Gastrocnemius medialis (tissue), 4 donors: ENCODE measurements around the gene COMMD2.

Source experiments
- POLR2A ChIP-seq, 2 donors: fragments of 450-650 bp; IDR thresholded peaks; one replicate each; pipeline ENCODE4 v1.6.1; 2017; ENCODE audit warnings: antibody characterized with exemption in 2 of 2, mild to moderate bottlenecking in 2 of 2, moderate library complexity in 2 of 2
- TF ChIP-seq, protein P1 (sequence below), 5 experiments: fragments of 450-650 bp in 3 of 5; fragments of 200-600 bp in 2 of 5; sonication (generic) in 2 of 5; IDR thresholded peaks in 4 of 5; conservative IDR thresholded peaks in 1 of 5; 1 replicate in 4 of 5; 2 replicates in 1 of 5; pipeline ENCODE4 v1.5.1; 2016 to 2019; ENCODE audit warnings: antibody characterized with exemption in 5 of 5, mild to moderate bottlenecking in 3 of 5, moderate library complexity in 3 of 5

- TF ChIP-seq, protein P1, sequence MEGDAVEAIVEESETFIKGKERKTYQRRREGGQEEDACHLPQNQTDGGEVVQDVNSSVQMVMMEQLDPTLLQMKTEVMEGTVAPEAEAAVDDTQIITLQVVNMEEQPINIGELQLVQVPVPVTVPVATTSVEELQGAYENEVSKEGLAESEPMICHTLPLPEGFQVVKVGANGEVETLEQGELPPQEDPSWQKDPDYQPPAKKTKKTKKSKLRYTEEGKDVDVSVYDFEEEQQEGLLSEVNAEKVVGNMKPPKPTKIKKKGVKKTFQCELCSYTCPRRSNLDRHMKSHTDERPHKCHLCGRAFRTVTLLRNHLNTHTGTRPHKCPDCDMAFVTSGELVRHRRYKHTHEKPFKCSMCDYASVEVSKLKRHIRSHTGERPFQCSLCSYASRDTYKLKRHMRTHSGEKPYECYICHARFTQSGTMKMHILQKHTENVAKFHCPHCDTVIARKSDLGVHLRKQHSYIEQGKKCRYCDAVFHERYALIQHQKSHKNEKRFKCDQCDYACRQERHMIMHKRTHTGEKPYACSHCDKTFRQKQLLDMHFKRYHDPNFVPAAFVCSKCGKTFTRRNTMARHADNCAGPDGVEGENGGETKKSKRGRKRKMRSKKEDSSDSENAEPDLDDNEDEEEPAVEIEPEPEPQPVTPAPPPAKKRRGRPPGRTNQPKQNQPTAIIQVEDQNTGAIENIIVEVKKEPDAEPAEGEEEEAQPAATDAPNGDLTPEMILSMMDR (IDR thresholded peaks at IDR 0.05 in 4 of 5, conservative IDR thresholded peaks at IDR 0.05 in 1 of 5), result no peak
- TF ChIP-seq POLR2A (IDR thresholded peaks at IDR 0.05), result no peak
Observed at GRCh38 chr3:149770246-149770645, 18.0 kb upstream of the COMMD2 start.
